Thyroid gland (tissue), 4 donors: ENCODE results near the gene NUFIP2.

Source experiments
- POLR2A ChIP-seq, 2 donors: fragments of 450-650 bp; IDR thresholded peaks; one replicate each; pipeline ENCODE4 v1.6.1; 2017; ENCODE audit warnings: antibody characterized with exemption in 2 of 2, mild to moderate bottlenecking in 2 of 2, moderate library complexity in 1 of 2
- TF ChIP-seq, protein P1 (sequence below), 6 experiments: fragments of 200-600 bp in 3 of 6; fragments of 450-650 bp in 3 of 6; sonication (generic) in 3 of 6; IDR thresholded peaks; one replicate each; pipeline ENCODE4 v1.5.1; 2016 to 2019; ENCODE audit warnings: antibody characterized with exemption in 6 of 6, mild to moderate bottlenecking in 2 of 6, inconsistent platforms in 1 of 6, moderate library complexity in 1 of 6

DNA sequence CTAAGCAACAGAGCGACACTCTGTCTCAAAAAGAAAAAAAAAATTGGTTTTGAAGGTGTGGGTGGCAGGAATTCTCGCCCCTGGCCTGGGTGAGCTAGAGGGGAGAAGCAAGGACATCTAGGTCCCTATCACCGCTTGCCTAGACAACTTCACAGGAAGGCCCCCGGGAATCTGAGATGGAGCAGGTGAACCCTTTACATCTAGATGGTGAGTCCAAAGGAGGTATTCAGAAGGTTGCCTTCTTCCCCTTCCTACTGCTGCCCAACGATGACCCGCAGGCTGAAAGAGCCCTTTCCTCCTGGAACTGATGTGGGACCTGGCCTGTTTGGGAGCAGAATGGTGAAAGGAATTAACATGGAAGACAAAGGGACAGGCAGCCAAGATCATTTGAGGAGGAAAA lies 48.5 kb downstream of the NUFIP2 start:
- TF ChIP-seq, protein P1, sequence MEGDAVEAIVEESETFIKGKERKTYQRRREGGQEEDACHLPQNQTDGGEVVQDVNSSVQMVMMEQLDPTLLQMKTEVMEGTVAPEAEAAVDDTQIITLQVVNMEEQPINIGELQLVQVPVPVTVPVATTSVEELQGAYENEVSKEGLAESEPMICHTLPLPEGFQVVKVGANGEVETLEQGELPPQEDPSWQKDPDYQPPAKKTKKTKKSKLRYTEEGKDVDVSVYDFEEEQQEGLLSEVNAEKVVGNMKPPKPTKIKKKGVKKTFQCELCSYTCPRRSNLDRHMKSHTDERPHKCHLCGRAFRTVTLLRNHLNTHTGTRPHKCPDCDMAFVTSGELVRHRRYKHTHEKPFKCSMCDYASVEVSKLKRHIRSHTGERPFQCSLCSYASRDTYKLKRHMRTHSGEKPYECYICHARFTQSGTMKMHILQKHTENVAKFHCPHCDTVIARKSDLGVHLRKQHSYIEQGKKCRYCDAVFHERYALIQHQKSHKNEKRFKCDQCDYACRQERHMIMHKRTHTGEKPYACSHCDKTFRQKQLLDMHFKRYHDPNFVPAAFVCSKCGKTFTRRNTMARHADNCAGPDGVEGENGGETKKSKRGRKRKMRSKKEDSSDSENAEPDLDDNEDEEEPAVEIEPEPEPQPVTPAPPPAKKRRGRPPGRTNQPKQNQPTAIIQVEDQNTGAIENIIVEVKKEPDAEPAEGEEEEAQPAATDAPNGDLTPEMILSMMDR (IDR thresholded peaks at IDR 0.05): no peak
- no peak for TF ChIP-seq POLR2A (IDR thresholded peaks at IDR 0.05)
